Neuron (in vitro differentiated cells): Measurements from ENCODE around the gene NKX1-1.

Source experiments
- H2AFZ ChIP-seq: one replicate; pipeline ENCODE4 v1.6.1; 2013; ENCODE audit warnings: low read depth, mild to moderate bottlenecking, inconsistent platforms, low read length, moderate library complexity
- H3K27me3 ChIP-seq: one replicate; pipeline ENCODE4 v1.6.1; 2013; ENCODE audit warnings: low read length; ENCODE audit not compliant: insufficient read depth
- H3K36me3 ChIP-seq: one replicate; pipeline ENCODE4 v1.6.1; 2013; ENCODE audit warnings: low read length; ENCODE audit not compliant: insufficient read depth
- H3K4me1 ChIP-seq: one replicate; pipeline ENCODE4 v1.6.1; 2013; ENCODE audit warnings: low read length; ENCODE audit not compliant: insufficient read depth
- H3K4me3 ChIP-seq: 2 replicates; pipeline ENCODE4 v1.5.1; 2013; ENCODE audit warnings: mild to moderate bottlenecking, low read length, moderate library complexity
- H3K9me3 ChIP-seq: one replicate; pipeline ENCODE4 v1.6.1; 2013; ENCODE audit warnings: low read length

The NKX1-1 gene

GRCh38 chr4:1381181-1381621 lies 25.0 kb downstream of the NKX1-1 start:
- Histone ChIP-seq H3K4me3 (no peak overlapping the region), H3K9me3 (peaks cover 4% of the 10 kb centered on the region), H2AFZ (no peak overlapping the region)

GRCh38 chr4:1380368-1381151 lies 25.7 kb downstream of the NKX1-1 start:
- Histone ChIP-seq H2AFZ (no peak overlapping the region), H3K36me3 (peaks cover 16% of the 10 kb centered on the region), H3K9me3 (no peaks in the 10 kb centered on the region), H3K4me1 (no peaks in the 10 kb centered on the region), H3K4me3 (no peak overlapping the region), H3K27me3 (no peaks in the 10 kb centered on the region)

More at GRCh38 chr4:1381181-1381621, 25.0 kb downstream of the NKX1-1 start:
- peaks cover 15% of the 10 kb centered on the region for H3K36me3 ChIP-seq
- no peaks in the 10 kb centered on the region for H3K27me3 ChIP-seq
- H3K4me1 ChIP-seq, result no peaks in the 10 kb centered on the region

- H2AFZ ChIP-seq, result no peak overlapping the region
- peaks cover 11% of the 10 kb centered on the region for H3K36me3 ChIP-seq
- no peaks in the 10 kb centered on the region for H3K9me3 ChIP-seq
- H3K4me3 ChIP-seq, result no peak overlapping the region
- no peaks in the 10 kb centered on the region for H3K4me1 ChIP-seq
- H3K27me3 ChIP-seq, result no peaks in the 10 kb centered on the region
Observed at GRCh38 chr4:1379801-1380331, 26.4 kb downstream of the NKX1-1 start.

GRCh38 chr4:1379351-1379781 lies 26.9 kb downstream of the NKX1-1 start:
- no peaks in the 10 kb centered on the region for H3K4me1 ChIP-seq
- no peaks in the 10 kb centered on the region for H3K9me3 ChIP-seq
- no peaks in the 10 kb centered on the region for H3K27me3 ChIP-seq
- H3K4me3 ChIP-seq, result no peak overlapping the region
- peaks cover 6% of the 10 kb centered on the region for H3K36me3 ChIP-seq
- no peak overlapping the region for H2AFZ ChIP-seq

- Histone ChIP-seq H3K4me3 (no peak overlapping the region), H3K27me3 (no peaks in the 10 kb centered on the region)
Observed at GRCh38 chr4:1378559-1379231, 27.5 kb downstream of the NKX1-1 start.

GRCh38 chr4:1377606-1378261 lies 28.5 kb downstream of the NKX1-1 start:
- Histone ChIP-seq H3K27me3 (no peaks in the 10 kb centered on the region), H3K36me3 (peaks cover 6% of the 10 kb centered on the region), H2AFZ (no peak overlapping the region), H3K4me1 (no peaks in the 10 kb centered on the region), H3K9me3 (no peaks in the 10 kb centered on the region), H3K4me3 (no peak overlapping the region)

More at GRCh38 chr4:1378559-1379231, 27.5 kb downstream of the NKX1-1 start:
- H2AFZ ChIP-seq, result no peak overlapping the region
- H3K36me3 ChIP-seq, result peaks cover 6% of the 10 kb centered on the region
- no peaks in the 10 kb centered on the region for H3K9me3 ChIP-seq
- H3K4me1 ChIP-seq, result no peaks in the 10 kb centered on the region

- H3K4me1 ChIP-seq, result no peaks in the 10 kb centered on the region
- H3K36me3 ChIP-seq, result peaks cover 8% of the 10 kb centered on the region
- no peak overlapping the region for H3K4me3 ChIP-seq
- no peaks in the 10 kb centered on the region for H3K27me3 ChIP-seq
- no peak overlapping the region for H2AFZ ChIP-seq
- peaks cover 5% of the 10 kb centered on the region for H3K9me3 ChIP-seq
Observed at GRCh38 chr4:1376841-1377605, 29.2 kb downstream of the NKX1-1 start.

- Histone ChIP-seq H2AFZ (no peak overlapping the region), H3K27me3 (no peaks in the 10 kb centered on the region), H3K9me3 (peaks cover 6% of the 10 kb centered on the region), H3K4me3 (no peak overlapping the region), H3K36me3 (peaks cover 12% of the 10 kb centered on the region), H3K4me1 (no peaks in the 10 kb centered on the region)
Observed at GRCh38 chr4:1376391-1376840, 29.8 kb downstream of the NKX1-1 start.

GRCh38 chr4:1375761-1376322 lies 30.4 kb downstream of the NKX1-1 start:
- Histone ChIP-seq H3K9me3 (peaks cover 9% of the 10 kb centered on the region), H3K36me3 (peaks cover 12% of the 10 kb centered on the region), H3K4me3 (no peak overlapping the region), H2AFZ (no peak overlapping the region), H3K4me1 (no peaks in the 10 kb centered on the region), H3K27me3 (no peaks in the 10 kb centered on the region)

- peaks cover 9% of the 10 kb centered on the region for H3K9me3 ChIP-seq
- H3K27me3 ChIP-seq, result no peaks in the 10 kb centered on the region
- H3K36me3 ChIP-seq, result peaks cover 12% of the 10 kb centered on the region
- H2AFZ ChIP-seq, result no peak overlapping the region
- no peaks in the 10 kb centered on the region for H3K4me1 ChIP-seq
- no peak overlapping the region for H3K4me3 ChIP-seq
Observed at GRCh38 chr4:1375051-1375721, 31.1 kb downstream of the NKX1-1 start.

GRCh38 chr4:1374706-1375045 lies 31.6 kb downstream of the NKX1-1 start:
- Histone ChIP-seq H3K36me3 (peaks cover 12% of the 10 kb centered on the region), H2AFZ (no peak overlapping the region)

More at GRCh38 chr4:1374706-1375045, 31.6 kb downstream of the NKX1-1 start:
- H3K4me1 ChIP-seq, result no peaks in the 10 kb centered on the region
- H3K27me3 ChIP-seq, result no peaks in the 10 kb centered on the region
- H3K9me3 ChIP-seq, result peaks cover 9% of the 10 kb centered on the region
- no peak overlapping the region for H3K4me3 ChIP-seq
